GM12801 (cell line): ENCODE results near the gene FIGN.

Experiments used
- TF ChIP-seq, protein P1 (sequence below): IDR thresholded peaks from one replicate; pipeline ENCODE4 v1.5.1; 2011; ENCODE audit warnings: control low read depth; ENCODE audit not compliant: insufficient read length; ENCODE audit errors: extremely low read depth

FIGN gene

DNA sequence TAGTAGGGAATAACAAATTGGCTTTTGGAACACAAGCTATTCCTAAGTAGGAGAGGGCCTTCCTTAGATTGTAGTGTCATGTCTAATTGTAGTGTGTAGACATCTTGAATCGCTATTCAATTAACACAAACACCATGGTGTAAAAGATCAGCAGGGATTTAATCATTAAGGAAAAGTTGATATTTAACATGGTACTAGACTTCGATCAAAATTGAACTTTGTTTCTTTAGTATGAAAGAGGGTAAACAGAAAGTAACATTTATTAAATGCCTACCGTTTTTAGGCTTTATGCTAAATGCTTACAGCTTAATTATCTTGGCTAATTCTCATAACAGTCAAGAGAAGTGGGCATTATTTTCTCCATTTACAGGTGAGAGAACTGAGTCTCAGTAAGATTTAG lies 37.5 kb upstream of the FIGN start:
- TF ChIP-seq, protein P1, sequence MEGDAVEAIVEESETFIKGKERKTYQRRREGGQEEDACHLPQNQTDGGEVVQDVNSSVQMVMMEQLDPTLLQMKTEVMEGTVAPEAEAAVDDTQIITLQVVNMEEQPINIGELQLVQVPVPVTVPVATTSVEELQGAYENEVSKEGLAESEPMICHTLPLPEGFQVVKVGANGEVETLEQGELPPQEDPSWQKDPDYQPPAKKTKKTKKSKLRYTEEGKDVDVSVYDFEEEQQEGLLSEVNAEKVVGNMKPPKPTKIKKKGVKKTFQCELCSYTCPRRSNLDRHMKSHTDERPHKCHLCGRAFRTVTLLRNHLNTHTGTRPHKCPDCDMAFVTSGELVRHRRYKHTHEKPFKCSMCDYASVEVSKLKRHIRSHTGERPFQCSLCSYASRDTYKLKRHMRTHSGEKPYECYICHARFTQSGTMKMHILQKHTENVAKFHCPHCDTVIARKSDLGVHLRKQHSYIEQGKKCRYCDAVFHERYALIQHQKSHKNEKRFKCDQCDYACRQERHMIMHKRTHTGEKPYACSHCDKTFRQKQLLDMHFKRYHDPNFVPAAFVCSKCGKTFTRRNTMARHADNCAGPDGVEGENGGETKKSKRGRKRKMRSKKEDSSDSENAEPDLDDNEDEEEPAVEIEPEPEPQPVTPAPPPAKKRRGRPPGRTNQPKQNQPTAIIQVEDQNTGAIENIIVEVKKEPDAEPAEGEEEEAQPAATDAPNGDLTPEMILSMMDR = no peak

DNA sequence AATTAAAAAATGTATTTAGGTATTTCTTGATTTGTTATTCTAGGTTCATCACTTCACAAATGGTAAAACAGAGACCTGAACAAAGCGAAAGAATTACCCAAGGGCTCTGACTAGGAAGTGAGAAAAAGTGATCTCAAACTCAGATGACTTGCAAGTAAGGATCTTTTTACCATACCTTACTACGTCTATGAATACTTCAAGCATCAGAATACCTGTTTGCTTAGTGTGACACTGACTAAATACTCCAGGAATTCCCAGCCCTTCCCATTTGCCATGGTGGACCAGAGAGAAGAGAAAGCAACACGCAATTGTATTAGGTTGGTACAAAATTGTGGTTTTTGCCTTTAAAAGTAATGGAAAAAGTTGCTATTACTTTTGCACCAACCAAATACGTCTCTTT lies 35.8 kb upstream of the FIGN start:
- TF ChIP-seq, protein P1 = no peak

DNA sequence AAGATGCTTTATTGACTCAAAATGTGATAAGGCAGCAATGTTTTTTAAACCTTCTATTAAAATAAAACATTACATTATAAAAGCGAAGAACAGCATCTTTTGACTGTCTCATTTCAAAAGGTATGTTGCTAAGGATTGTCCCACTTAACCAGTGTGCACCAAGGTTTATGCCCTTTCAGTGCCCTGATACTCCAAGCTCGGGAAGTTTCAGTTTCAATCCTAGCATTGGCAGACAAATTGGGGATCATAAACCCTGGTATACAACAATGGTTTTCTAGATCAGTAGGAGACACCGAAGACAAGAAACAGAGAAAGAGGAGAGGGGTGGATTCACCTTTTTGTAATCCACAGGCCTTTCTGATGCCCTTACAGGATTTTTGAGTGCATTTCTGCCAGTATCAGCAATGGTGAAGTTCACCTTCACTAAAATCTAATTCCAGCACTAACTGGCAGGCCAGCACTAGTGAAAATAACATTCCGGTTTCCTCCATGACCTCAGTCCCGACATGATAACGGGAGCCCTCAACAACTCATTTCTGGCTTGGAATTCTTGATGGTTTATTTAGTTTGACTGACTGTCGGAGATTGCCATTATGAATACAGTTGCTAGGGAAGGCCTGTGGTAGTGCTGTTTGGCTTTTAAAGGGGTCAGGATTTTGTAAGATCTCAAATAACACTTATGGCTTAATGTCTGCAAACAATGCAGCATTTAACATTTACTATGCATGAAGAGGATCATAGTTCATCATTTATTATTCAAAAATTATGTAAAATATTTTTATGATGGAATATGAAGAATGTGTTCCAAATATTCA lies 33.3 kb upstream of the FIGN start:
- TF ChIP-seq, protein P1 = no peak

DNA sequence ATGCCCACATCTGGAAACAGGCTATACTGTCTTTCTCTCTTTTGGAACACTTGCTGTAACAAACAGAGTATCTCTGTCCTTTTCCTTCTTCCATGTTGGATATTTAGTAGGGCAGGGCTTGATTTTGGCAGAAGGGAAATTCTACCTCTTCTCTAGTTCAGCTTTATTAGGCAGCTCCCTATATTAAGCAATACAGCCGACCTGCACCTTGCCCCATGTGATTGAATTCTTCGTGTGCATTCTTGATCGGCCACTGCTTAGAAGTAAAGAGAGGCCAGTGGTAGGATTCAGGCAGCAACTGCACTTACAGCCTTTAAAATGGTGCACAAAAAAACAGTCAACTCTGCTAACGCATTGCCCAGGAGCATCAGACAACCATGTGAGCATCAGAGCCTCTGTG lies 31.3 kb upstream of the FIGN start:
- TF ChIP-seq, protein P1 = no peak

DNA sequence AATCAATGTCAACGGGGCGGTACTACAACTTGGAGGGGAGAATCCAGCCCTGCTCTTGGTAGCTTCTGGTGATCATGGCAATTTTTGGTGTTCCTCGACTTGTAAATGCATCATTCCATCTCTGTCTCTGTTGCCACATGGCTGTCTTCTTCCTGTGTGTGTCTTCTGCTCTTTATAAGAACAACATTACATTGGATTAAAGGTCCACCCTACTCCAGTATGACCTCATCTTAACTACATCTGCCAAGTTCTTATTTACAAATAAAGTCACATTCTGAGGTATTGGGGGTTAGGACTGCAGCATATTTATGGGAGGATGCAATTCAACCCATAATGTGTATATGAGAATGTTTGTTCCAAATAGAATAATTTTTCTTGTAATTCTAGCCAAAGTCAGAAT lies 28.8 kb upstream of the FIGN start:
- TF ChIP-seq, protein P1 = no peak

DNA sequence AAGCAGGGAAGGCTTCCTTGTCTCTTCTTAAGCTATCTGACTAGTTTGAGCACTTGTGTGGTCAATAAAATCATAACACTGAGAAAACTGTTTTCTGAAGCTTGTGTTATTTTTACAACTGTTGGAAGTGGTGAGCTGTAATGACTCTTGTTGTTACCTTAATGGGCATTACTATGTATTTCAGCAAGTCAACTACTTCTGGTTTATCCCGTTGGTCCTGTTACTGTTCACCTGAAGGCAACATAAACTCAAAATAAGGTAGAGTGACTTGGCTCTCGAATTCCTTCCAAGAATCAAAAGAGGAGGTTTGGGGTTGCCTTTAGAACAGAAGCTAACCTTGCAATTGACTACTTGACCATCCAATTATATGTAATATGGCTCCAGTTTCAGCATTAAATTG lies 23.2 kb upstream of the FIGN start:
- TF ChIP-seq, protein P1 = no peak

DNA sequence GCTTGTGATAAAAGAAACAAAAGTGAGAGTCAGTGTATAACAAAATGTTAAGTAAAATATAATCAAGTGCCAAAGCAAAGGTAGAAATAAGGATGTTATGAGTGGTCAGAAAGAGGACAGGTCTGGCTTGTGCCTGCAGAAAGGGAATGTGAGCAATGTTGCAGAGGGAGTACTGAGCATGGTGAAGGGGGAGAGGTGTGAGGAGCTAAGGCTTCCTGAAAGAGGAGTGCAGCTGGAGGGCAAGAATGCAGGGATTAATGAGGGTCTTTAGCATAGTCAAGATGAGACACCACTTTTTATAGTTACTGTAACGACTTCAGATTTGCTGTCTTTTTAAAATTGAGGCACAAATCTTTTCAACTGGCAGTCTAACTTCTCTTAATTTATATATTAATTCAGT lies 22.0 kb upstream of the FIGN start:
- TF ChIP-seq, protein P1 = no peak

DNA sequence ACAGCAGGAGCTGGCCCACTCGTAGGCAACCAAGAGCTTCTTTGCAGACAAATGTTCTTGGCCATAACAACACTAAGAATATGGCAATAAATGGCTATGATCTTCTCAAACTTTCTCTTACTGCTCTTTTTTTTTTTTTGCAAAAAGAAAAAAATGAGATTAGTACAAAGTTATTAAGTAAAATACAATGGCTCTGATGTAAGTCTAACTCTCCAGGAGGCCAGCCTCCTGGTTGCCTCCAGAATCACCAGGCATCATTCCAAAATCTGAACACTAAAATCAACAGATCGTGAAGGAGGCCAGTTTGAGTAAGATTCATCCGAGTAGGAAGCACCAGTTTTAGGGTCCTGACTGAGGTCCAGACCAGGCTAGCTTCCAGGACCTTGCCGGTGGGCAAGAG lies 20.8 kb upstream of the FIGN start:
- TF ChIP-seq, protein P1 = no peak
